PC-9 (cell line): ENCODE results near the gene CHMP2A. TPM values are rescaled to one million over a fixed set of nuclear protein-coding genes. Genes with fewer than 3 reads are reported as not detected.

Source experiments
- BruUV-seq: library from RNA; stranded (reverse); fragments of 400-500 nt; replicated peaks from 2 replicates; lab custom pipeline; 2021; lab: Mats Ljungman, UMichigan
- CTCF ChIA-PET: fragments of 300-600 bp; sonication (Branson Sonifier 250); formaldehyde crosslinking; loops from one replicate; lab custom pipeline; 2022; ENCODE audit warnings: antibody characterized with exemption; lab: Charles Lee
- POLR2A ChIA-PET: fragments of 300-600 bp; sonication (Branson Sonifier 250); formaldehyde crosslinking; loops from one replicate; lab custom pipeline; 2022; ENCODE audit warnings: antibody characterized with exemption; ENCODE audit not compliant: unreplicated experiment; lab: Charles Lee
- DNase-seq, 2 experiments: peaks; one replicate each; pipeline versions ENCODE4 v3.0.0 to v3.0.0-alpha.2; 2015 to 2022; ENCODE audit warnings: mixed read lengths in 1 of 2
- H2AFZ ChIP-seq: fragments of 200-600 bp; sonication (generic); 2 replicates; pipeline ENCODE4 v1.8.1; 2017; ENCODE audit warnings: antibody characterized with exemption
- H3F3A ChIP-seq: fragments of 200-600 bp; sonication (generic); 2 replicates; pipeline ENCODE4 v1.8.1; 2017; ENCODE audit warnings: antibody characterized with exemption, mild to moderate bottlenecking, low read depth; ENCODE audit not compliant: insufficient read depth
- H3K27ac ChIP-seq: fragments of 200-600 bp; sonication (generic); 2 replicates; pipeline ENCODE4 v1.6.1; 2016; ENCODE audit warnings: mixed run types
- H3K27me3 ChIP-seq: fragments of 200-600 bp; sonication (generic); 2 replicates; pipeline ENCODE4 v1.6.1; 2016; ENCODE audit warnings: low read depth, mixed run types; ENCODE audit not compliant: insufficient read depth
- H3K36me3 ChIP-seq: fragments of 200-600 bp; sonication (generic); 2 replicates; pipeline ENCODE4 v1.6.1; 2016; ENCODE audit warnings: low read depth, mixed run types
- H3K4me1 ChIP-seq: fragments of 200-600 bp; sonication (generic); replicated peaks from 2 replicates; pipeline ENCODE4 v1.6.1; 2016; ENCODE audit warnings: mixed run types; ENCODE audit not compliant: insufficient read depth
- H3K4me2 ChIP-seq: fragments of 200-600 bp; sonication (generic); 2 replicates; pipeline ENCODE4 v1.6.1; 2017; ENCODE audit warnings: mixed run types
- H3K4me3 ChIP-seq: fragments of 200-600 bp; sonication (generic); 2 replicates; pipeline ENCODE4 v1.6.1; 2016; ENCODE audit warnings: mixed run types
- H3K79me2 ChIP-seq: fragments of 200-600 bp; sonication (generic); 2 replicates; pipeline ENCODE4 v1.6.1; 2017; ENCODE audit warnings: low read depth, mixed run types
- H3K9me2 ChIP-seq: fragments of 200-600 bp; sonication (generic); 2 replicates; pipeline ENCODE4 v1.8.1; 2017; ENCODE audit warnings: mild to moderate bottlenecking; ENCODE audit not compliant: insufficient read depth
- H3K9me3 ChIP-seq: fragments of 200-600 bp; sonication (generic); 2 replicates; pipeline ENCODE4 v1.8.1; 2016; ENCODE audit warnings: low read depth; ENCODE audit not compliant: insufficient read depth
- H4K20me1 ChIP-seq: fragments of 200-600 bp; sonication (generic); 2 replicates; pipeline ENCODE4 v1.8.1; 2017; ENCODE audit not compliant: insufficient read depth
- EZH2 ChIP-seq: fragments of 200-600 bp; sonication (generic); IDR thresholded peaks from 2 replicates; pipeline ENCODE4 v1.8.0; 2017; ENCODE audit warnings: antibody characterized with exemption, low read depth
- intact Hi-C: fragments of 100-400 bp; cut with micrococcal nuclease; formaldehyde crosslinking; loops from one replicate; pipeline ENCODE4 v1.10.0; 2022; ENCODE audit not compliant: unreplicated experiment
- total RNA-seq: library from RNA; stranded (reverse); gene quantifications from 2 replicates; pipeline ENCODE4 v1.2.3, GENCODE V29; 2021
- TF ChIP-seq, protein P1 (sequence below): fragments of 200-600 bp; sonication (generic); conservative IDR thresholded peaks from 2 replicates; pipeline ENCODE4 v1.6.1; 2017; ENCODE audit warnings: mixed run types, antibody characterized with exemption, mild to moderate bottlenecking, moderate library complexity

Gene CHMP2A
- total RNA-seq, 1 experiment from 2014 or later = 149 TPM

DNA sequence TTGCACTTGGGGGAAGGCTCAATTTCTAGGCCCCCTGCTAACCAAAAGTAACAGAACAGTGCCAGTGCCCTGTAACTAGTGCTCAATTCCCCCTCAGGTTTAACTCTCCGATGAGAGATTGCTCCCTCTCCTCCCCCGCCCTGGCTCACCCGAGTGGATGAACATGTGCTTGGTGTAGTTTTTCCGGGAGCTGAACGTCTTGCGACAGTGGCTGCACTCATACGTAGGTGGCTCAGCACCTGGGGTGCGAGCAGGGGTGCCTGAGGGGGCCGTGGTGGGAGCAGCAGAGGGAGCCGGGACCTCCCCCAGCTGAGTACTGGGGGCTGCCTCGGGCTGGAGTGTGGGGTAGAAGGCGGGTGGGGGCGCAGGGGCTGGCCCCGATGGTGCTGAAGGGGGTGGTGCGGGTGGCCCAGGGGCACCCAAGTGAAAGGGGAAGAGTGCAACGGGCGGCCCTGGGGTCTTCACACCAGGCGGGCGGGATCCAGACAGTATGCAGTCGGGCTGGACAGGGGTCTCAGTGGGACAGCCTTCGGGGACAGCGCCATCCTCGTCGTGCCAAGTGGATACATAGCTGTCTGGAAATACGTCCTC is 38.6 kb downstream of the CHMP2A start:
- no peak for DNase-seq
- no peaks in the 10 kb centered on the region for H3K27me3 ChIP-seq
- no peaks in the 10 kb centered on the region for H4K20me1 ChIP-seq
- H3K4me3 ChIP-seq = no peak overlapping the region
- TF ChIP-seq, protein P1, sequence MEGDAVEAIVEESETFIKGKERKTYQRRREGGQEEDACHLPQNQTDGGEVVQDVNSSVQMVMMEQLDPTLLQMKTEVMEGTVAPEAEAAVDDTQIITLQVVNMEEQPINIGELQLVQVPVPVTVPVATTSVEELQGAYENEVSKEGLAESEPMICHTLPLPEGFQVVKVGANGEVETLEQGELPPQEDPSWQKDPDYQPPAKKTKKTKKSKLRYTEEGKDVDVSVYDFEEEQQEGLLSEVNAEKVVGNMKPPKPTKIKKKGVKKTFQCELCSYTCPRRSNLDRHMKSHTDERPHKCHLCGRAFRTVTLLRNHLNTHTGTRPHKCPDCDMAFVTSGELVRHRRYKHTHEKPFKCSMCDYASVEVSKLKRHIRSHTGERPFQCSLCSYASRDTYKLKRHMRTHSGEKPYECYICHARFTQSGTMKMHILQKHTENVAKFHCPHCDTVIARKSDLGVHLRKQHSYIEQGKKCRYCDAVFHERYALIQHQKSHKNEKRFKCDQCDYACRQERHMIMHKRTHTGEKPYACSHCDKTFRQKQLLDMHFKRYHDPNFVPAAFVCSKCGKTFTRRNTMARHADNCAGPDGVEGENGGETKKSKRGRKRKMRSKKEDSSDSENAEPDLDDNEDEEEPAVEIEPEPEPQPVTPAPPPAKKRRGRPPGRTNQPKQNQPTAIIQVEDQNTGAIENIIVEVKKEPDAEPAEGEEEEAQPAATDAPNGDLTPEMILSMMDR = no peak
- no peak for TF ChIP-seq EZH2
- no peaks in the 10 kb centered on the region for H3K36me3 ChIP-seq
- no peaks in the 10 kb centered on the region for H3K9me3 ChIP-seq
- peaks cover 10% of the 10 kb centered on the region for H3K4me1 ChIP-seq
- no peak overlapping the region for H2AFZ ChIP-seq
- H3K27ac ChIP-seq = no peak overlapping the region
- POLR2A ChIA-PET = no interaction called here
- H3K4me2 ChIP-seq = no peak overlapping the region
- peaks cover 18% of the 10 kb centered on the region for H3K79me2 ChIP-seq
- peaks cover 14% of the 10 kb centered on the region; the same call in 1 of the 2 replicates for H3F3A ChIP-seq
- CTCF ChIA-PET = no interaction called here
- no peaks in the 10 kb centered on the region for H3K9me2 ChIP-seq
- BruUV-seq = TSS peak; percentile 13
- intact Hi-C loops = loop anchor here (5.0 kb wide), 1 partner anchor 1414 kb away; no protein-coding TSS in a partner anchor

DNA sequence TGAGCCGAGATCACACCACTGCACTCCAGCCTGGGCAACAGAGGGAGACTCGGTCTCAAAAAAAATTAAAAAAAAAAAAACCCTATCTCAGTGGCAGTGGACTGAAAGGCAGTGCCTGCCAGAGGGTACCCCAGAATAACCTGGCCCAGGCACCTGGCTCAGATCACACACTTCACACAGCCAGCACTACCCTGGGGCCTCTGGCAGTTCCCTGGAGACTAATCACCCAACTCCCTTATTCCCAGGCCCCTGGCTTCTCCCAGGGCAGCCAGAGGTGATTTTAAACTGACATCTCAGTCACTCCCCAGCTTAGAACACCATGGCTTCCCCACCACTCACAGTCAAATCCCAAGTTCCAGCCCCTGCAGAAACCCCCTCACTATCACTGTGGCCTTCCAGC is 39.6 kb downstream of the CHMP2A start:
- H3K4me1 ChIP-seq = peaks cover 6% of the 10 kb centered on the region
- no peaks in the 10 kb centered on the region for H3K9me2 ChIP-seq
- no peak overlapping the region for H3K4me2 ChIP-seq
- no peaks in the 10 kb centered on the region for H3K27me3 ChIP-seq
- no peak overlapping the region for H2AFZ ChIP-seq
- no peak overlapping the region for H3K4me3 ChIP-seq
- H3K9me3 ChIP-seq = no peaks in the 10 kb centered on the region
- H4K20me1 ChIP-seq = no peaks in the 10 kb centered on the region
- no peak for DNase-seq
- TF ChIP-seq, protein P1 = no peak
- no peak for TF ChIP-seq EZH2
- intact Hi-C loops = loop anchor here (5.0 kb wide), 1 partner anchor 1413 kb away; no protein-coding TSS in a partner anchor
- ChIA-PET POLR2A (no interaction called here), CTCF (no interaction called here)
- peaks cover 12% of the 10 kb centered on the region; the same call in 1 of the 2 replicates for H3F3A ChIP-seq
- peaks cover 18% of the 10 kb centered on the region for H3K79me2 ChIP-seq
- no TSS peak for BruUV-seq
- H3K36me3 ChIP-seq = no peaks in the 10 kb centered on the region
- no peak overlapping the region for H3K27ac ChIP-seq

DNA sequence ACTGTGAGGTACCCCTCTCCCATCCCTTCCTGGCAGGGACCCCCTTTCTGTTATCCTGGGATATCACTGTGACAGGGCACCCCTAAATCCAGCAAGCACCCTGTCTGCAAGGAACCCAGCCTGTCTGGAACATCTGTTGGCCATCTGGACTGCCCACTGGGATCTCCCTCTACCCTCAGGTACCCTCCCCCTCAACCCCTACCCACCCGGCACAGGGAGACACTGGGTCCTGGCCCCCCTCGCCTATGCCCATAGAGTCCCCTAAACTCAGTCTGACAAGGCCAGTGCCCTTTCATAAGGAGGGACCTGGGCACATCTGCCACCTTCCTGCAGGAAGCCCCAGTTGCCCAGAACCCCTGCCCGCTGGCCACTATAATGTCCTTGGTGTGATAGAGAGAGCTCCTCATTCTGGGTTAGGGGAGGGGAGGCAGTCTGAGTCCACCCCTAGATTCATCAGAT is 40.3 kb downstream of the CHMP2A start:
- no peak overlapping the region for H2AFZ ChIP-seq
- intact Hi-C loops = loop anchor here (5.0 kb wide), 1 partner anchor 1412 kb away; no protein-coding TSS in a partner anchor
- no peak for TF ChIP-seq EZH2
- TF ChIP-seq, protein P1 = no peak
- no peak for DNase-seq
- H3K9me3 ChIP-seq = no peaks in the 10 kb centered on the region
- H3K79me2 ChIP-seq = peaks cover 18% of the 10 kb centered on the region
- no peaks in the 10 kb centered on the region for H3K9me2 ChIP-seq
- no peaks in the 10 kb centered on the region for H3K36me3 ChIP-seq
- H3K4me3 ChIP-seq = peak overlapping the region; percentile 45; the same call in 1 of the 2 replicates
- peak overlapping the region; percentile 66 for H3K4me2 ChIP-seq
- no peaks in the 10 kb centered on the region for H3K27me3 ChIP-seq
- peaks cover 6% of the 10 kb centered on the region for H3K4me1 ChIP-seq
- H4K20me1 ChIP-seq = no peaks in the 10 kb centered on the region
- TSS peak; percentile 59 for BruUV-seq
- H3K27ac ChIP-seq = no peak overlapping the region
- H3F3A ChIP-seq = peaks cover 8% of the 10 kb centered on the region; the same call in 1 of the 2 replicates
- CTCF ChIA-PET = no interaction called here
- POLR2A ChIA-PET = interaction anchor here (1.0 kb wide), 1 partner anchor 188 kb away, joined by 3 read pairs; the partner anchor contains the start of gene ZSCAN22
